Measurements from ENCODE around the gene NONO.

DNA sequence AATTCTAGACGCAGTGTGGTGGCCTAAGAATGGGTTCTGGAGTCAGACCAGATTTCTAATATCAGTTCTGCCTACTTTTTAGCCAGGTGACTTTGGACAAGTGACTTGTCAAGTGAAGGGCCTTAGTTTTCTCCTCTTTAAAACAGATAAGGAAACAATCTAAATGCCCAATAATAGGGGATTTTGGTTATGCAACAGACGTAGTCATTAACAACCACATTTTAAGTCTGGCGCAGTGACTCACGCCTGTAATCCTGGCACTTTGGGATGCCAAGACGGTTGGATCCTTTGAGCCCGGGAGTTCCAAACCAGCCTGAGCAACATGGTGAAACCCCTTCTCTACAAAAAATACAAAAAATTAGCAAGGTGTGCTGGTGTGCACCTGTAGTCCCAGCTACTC, 27.4 kb upstream of the NONO start:
- TF ChIP-seq POLR2A (IDR thresholded peaks at IDR 0.05) (no peak), POLR2AphosphoS5 (IDR thresholded peaks at IDR 0.05) (no peak)
- TF ChIP-seq, protein P1, sequence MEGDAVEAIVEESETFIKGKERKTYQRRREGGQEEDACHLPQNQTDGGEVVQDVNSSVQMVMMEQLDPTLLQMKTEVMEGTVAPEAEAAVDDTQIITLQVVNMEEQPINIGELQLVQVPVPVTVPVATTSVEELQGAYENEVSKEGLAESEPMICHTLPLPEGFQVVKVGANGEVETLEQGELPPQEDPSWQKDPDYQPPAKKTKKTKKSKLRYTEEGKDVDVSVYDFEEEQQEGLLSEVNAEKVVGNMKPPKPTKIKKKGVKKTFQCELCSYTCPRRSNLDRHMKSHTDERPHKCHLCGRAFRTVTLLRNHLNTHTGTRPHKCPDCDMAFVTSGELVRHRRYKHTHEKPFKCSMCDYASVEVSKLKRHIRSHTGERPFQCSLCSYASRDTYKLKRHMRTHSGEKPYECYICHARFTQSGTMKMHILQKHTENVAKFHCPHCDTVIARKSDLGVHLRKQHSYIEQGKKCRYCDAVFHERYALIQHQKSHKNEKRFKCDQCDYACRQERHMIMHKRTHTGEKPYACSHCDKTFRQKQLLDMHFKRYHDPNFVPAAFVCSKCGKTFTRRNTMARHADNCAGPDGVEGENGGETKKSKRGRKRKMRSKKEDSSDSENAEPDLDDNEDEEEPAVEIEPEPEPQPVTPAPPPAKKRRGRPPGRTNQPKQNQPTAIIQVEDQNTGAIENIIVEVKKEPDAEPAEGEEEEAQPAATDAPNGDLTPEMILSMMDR (IDR thresholded peaks at IDR 0.05): no peak
